IPS DF 19.7 (cell line): ENCODE results near the gene JHY.
"Not testable (repeated sequence)": the region's sequence is repeated elsewhere in the genome, so short reads cannot be mapped to it uniquely, and the experiment has no call there.

Experiments
- DNase-seq: peaks from one replicate; pipeline ENCODE4 v3.0.0-alpha.2; 2013; ENCODE audit warnings: low read depth, low spot score

The JHY gene

GRCh38 chr11:122882189-122882856 is at the start of gene JHY:
Gene JHY, plus strand, starts transcription at chr11:122882759. Its CDS starts 3,091 bp downstream, at chr11:122885850.
- no peak for DNase-seq

- DNase-seq, result no peak
Observed at GRCh38 chr11:122833846-122834464, 48.6 kb upstream of the JHY start.

GRCh38 chr11:122836916-122837315 is 45.6 kb upstream of the JHY start:
- DNase-seq, result no peak

- DNase-seq, result no peak
Observed at GRCh38 chr11:122837528-122838346, 44.8 kb upstream of the JHY start.

GRCh38 chr11:122843281-122844141 is 39.0 kb upstream of the JHY start:
- no peak for DNase-seq

GRCh38 chr11:122847466-122847865 is 35.1 kb upstream of the JHY start:
- no peak for DNase-seq

GRCh38 chr11:122848186-122848585 is 34.4 kb upstream of the JHY start:
- no peak for DNase-seq

GRCh38 chr11:122850076-122850631 is 32.4 kb upstream of the JHY start:
- DNase-seq, result no peak

- no peak for DNase-seq
Observed at GRCh38 chr11:122851366-122851966, 31.1 kb upstream of the JHY start.

GRCh38 chr11:122852074-122852795 is 30.3 kb upstream of the JHY start:
- DNase-seq, result no peak

- DNase-seq, result no peak
Observed at GRCh38 chr11:122852796-122853160, 29.8 kb upstream of the JHY start.

- no peak for DNase-seq
Observed at GRCh38 chr11:122853261-122853660, 29.3 kb upstream of the JHY start.

- DNase-seq, result peak; percentile 75
Observed at GRCh38 chr11:122853971-122854446, 28.6 kb upstream of the JHY start.

- DNase-seq, result no peak
Observed at GRCh38 chr11:122861631-122862030, 20.9 kb upstream of the JHY start.

- no peak for DNase-seq
Observed at GRCh38 chr11:122862091-122862490, 20.5 kb upstream of the JHY start.

GRCh38 chr11:122863154-122863553 is 19.4 kb upstream of the JHY start:
- not testable (repeated sequence) for DNase-seq

- no peak for DNase-seq
Observed at GRCh38 chr11:122863704-122864326, 18.7 kb upstream of the JHY start.

- DNase-seq, result no peak
Observed at GRCh38 chr11:122864386-122865115, 18.0 kb upstream of the JHY start.

- no peak for DNase-seq
Observed at GRCh38 chr11:122869622-122870021, 12.9 kb upstream of the JHY start.
